ENCODE results near the gene MEI4.
A peak's percentile ranks its signal among the peaks of the same experiment; 100 is the strongest.
"Not testable (repeated sequence)": the region's sequence is repeated elsewhere in the genome, so short reads cannot be mapped to it uniquely, and the experiment has no call there.

Gene MEI4

DNA sequence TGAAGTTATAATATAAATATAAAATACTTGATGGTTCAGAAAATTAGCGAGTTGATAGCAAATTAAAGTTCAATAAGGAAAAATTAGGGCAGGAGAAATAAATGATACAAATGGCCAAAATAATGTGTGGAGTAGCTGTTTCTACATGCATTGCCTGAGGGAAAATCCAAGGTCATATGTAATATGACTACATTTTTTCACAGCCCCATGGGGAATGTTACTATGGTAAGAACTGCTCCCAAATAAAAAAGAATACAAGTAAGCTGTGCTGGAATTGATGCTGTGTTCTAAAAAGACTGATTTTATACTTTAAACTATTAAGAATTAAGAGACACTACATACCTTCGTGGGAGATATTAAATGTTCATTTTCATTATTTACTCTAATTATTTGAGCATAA is 34.1 kb downstream of the MEI4 start:
- no peak for DNase-seq

DNA sequence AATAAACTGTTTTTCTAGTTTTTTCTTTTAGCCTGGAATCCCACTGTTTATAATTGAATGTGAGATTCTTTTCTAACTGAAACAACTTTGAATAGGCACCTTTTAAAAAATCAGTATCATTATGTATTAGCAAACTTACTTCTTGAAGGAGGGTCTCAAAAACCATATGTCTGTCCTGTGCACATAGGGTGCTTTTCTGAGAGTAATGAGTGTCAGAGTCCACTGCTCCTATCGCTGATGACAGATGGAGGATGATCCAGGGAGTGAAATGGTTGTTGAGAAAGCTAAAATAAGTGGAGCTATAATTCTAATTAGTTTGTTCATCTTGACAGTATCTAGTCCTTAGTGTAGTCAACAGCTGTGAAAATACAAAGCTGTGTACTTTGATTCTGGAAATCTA is 35.8 kb downstream of the MEI4 start:
- DNase-seq = no peak

DNA sequence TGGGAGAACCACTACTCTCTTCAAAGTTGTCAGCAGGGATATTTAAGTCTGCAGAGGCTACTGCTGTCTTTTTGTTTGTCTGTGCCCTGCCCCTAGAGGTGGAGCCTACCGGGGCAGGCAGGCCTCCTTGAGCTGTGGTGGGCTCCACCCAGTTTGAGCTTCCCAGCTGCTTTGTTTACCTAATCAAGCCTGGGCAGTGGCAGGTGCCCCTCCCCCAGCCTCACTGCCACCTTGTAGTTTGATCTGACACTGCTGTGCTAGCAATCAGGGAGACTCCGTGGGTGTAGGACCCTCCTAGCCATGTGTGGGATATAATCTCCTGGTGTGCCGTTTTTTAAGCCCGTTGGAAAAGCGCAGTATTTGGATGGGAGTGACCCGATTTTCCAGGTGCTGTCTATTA is 47.3 kb downstream of the MEI4 start:
- DNase-seq = not testable (repeated sequence)

DNA sequence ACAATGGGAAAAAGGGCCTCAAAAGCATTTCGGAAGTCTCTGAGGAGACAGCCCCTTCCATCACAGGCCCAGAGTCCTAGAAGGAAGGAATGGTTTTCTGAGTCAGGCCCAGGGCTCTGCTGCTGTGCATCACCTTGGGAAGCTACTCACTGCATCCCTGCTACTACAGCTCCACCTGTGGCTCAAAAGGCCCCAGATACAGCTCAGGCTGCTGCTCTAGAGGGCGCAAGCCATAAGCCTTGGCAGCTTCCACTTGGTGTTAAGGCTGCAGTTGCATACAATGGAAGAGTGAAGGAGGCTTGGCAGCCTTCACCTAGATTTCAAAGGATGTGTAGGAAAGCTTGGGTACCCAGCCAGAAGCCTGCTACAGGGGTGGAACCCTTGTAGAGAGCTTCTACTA is 54.8 kb downstream of the MEI4 start:
- DNase-seq = no peak

DNA sequence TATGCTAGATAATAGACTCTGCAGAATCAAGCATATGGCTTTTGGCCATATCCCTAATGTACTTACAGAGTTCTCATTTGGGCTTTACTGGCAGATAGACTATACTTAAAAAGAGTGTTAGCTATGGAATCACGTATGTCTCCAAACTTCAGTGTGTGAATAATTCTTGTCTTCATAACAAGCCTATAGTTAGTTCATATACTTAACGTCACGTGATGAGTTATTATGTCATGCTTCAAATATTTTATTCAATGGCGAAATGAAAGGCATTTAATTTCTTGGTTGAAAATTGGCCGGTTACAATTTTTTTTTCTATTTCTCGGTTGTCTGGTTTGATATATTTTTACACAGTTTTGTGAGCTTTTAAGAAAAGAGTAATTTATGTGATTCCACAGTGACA is 62.7 kb downstream of the MEI4 start:
- no peak for DNase-seq

DNA sequence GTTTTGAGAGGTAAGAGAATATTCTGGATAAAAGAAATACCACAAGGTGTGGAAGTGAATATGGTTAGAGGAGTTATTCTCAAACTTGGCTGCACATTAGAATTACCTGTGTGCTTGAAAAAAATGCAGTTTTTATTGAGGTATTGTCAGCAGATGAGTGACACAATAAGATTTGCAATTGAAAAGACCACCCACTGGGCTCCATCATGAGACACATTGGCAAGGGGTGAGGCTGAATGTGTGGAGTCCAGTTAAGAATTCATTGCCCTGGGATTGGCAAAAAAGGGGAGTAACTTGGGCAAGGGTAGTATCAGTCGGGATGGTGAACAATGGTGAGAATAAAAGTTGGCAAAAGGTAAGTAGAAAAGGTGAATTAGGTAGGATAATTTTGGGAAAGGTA is 63.5 kb downstream of the MEI4 start:
- DNase-seq = no peak

DNA sequence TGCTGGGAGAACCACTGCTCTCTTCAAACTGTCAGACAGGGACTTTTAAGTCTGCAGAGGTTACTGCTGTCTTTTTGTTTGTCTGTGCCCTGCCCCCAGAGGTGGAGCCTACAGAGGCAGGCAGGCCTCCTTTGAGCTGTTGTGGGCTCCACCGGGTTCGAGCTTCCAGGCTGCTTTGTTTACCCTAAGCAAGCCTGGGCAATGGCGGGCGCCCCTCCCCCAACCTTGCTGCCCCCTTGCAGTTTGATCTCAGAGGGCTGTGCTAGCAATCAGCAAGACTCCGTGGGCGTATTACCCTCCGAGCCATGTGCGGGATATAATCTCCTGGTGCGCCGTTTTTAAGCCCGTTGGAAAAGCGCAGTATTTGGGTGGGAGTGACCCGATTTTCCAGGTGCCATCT is 83.2 kb downstream of the MEI4 start:
- DNase-seq = not testable (repeated sequence)

DNA sequence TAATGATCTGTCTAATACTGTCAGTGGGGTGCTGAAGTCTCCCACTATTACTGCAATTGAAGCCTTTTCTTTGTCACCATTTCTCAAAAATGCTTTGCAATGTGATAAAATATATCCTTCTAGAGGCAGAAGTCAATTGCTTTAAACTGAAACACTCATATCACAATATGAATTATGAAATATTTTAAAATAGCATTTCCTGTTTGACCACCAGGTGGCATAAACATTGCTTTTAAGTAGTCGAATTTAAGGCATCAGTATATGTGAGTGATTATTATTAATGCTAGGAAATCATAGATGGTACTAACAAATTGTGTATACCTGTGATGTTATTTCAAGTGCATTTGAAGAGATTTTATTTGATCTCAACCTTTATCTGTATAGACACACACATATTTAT is 87.5 kb downstream of the MEI4 start:
- peak; percentile 20 for DNase-seq

DNA sequence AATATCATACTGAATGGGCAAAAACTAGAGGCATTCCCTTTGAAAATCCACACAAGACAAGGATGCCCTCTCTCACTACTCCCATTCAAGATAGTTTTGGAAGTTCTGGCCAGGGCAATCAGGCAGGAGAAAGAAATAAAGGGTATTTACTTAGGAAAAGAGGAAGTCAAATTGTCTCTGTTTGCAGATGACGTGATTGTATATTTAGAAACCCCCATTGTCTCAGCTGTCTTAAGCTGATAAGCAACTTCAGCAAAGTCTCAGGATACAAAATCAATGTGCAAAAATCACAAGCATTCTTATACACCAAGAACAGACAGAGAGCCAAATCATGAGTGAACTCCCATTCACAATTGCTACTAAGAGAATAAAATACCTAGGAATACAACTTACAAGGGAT is 99.3 kb downstream of the MEI4 start:
- not testable (repeated sequence) for DNase-seq

DNA sequence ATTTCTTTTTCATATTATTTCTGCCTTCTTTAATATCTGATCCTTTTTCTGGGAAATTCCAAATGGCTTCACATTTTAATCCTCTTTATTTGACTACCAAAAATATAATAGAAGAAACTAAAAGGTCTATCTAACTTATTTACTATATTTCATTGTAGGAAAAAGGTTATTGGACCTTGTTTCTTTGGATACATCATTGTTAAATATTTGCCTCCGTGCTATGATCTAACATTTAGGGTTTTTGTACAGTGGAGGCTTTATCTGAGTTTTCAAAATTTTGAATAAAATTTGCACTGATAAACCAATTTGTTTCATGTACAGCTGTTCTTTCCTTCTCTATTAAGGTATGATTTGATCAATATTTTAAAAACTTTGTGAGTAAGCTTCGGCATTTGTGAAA is 109.5 kb downstream of the MEI4 start:
- DNase-seq = no peak

DNA sequence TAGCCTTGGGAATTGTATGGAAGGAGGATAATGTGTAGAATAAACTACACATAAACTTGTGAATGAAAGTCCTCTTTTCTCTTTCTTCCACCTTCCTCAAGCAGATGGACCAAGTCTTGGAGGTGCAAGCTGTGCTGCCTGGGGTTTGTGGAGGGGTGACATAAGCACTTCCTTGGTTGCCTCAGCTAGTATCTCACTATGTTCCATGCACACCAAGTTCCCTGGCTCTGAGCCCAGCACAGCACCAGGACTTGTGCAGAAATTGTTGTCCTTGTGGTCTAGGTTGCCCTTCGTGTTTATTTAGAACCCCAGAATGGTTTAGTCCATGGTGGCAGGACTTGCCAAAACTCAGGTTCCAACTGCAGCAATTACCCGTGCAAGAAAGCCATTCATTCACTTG is 110.3 kb downstream of the MEI4 start:
- DNase-seq = no peak

DNA sequence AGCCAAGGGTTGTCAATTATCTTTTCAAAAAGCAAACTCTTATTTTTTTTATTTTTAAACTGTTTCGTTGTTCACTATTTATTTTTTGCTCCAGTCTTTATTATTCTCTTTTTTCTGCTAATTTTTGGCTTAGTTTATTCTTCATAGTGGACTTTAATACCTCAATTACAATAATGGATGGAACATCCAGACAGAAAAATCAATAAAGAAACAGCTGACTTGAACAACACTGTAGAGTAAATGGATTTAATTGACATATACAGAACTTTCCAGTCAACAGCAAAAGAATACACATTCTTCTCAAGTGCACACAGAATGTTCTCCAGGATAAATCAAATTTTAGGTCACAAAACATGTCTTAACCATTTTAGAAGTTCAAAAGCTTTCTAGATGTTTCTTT is 111.5 kb downstream of the MEI4 start:
- DNase-seq = no peak

DNA sequence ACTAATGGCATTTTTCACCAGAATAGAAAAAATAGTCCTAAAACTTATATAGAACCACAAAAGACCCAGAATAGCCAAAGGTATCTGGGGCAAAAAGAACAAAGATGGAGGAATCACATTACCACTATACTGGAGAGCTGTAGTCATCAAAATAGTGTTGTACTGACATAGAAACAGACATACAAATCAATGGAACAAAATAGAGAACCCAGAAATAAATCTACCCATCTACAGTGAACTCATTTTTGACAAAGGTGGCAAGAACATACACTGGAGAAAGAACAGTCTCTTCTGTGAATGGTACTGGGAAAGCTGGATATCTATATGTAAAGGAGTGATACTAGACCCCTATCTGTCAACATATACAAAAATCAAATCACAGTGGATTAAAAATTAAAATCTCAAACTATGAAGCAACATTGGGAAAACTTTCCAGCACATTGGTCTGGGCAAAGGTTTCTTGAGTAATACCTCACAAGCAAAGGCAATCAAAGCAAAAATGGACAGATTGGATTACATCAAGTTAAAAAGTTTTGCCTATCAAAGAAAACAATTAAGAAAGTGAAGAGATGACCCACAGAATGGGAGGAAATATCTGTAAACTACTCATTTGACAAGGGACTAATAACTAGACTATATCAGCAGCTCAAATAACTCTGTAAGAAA is 120.5 kb downstream of the MEI4 start:
- DNase-seq = no peak

DNA sequence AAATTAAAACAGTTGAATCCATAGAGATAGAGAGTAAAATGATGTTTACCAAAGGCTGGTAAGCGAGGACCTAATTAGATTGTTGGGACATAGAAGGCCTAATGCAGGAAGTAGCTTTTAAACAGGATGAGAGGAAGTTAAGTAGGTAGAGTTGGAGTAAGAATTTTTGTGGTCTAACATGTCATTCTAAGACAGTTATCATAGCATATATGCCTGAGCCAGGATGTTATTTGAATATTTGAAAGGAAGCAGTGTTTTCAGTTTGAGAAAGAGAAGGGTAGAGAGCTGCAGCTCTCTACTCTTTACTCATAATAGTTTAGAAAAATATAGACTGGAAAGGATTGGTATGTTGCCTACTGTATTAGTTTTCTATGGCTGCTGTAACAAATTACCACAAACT is 121.6 kb downstream of the MEI4 start:
- DNase-seq = no peak

DNA sequence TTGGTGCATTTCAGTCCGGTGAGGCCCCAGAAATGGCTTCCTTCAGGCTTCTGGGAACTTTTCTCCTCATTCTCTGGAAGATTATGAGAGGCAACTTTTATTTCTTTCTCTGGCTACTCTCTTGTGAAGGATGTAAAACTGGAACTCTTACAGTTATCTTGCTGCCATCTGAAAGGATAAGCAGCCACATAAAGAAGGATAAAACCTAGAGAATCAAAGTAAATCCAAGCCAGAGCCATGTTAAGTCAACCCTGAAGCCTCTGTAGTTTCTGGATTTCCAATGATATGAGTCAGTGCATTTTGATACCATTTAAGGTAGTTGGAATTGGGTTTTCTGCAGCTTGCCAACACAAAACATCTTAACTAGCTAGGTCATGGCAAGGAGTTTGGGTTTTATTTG is 123.6 kb downstream of the MEI4 start:
- no peak for DNase-seq

DNA sequence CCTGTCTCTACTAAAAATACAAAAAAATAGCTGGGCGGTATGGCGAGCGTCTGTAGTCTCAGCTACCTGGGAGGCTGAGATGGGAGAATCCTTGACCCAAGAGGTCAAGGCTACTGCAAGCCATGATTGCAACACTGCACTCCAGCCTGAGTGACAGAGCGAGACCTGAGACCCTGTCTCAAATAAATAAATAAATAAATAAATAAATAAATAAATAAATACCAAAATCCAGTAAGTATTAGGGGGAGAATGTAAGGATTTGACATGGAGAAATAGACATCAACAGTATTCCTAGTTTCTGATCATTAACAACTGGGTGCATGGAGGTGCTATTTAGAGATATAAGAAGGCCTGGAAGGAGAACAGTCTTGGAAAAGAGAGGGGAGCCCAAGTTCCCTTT is 125.7 kb downstream of the MEI4 start:
- no peak for DNase-seq

DNA sequence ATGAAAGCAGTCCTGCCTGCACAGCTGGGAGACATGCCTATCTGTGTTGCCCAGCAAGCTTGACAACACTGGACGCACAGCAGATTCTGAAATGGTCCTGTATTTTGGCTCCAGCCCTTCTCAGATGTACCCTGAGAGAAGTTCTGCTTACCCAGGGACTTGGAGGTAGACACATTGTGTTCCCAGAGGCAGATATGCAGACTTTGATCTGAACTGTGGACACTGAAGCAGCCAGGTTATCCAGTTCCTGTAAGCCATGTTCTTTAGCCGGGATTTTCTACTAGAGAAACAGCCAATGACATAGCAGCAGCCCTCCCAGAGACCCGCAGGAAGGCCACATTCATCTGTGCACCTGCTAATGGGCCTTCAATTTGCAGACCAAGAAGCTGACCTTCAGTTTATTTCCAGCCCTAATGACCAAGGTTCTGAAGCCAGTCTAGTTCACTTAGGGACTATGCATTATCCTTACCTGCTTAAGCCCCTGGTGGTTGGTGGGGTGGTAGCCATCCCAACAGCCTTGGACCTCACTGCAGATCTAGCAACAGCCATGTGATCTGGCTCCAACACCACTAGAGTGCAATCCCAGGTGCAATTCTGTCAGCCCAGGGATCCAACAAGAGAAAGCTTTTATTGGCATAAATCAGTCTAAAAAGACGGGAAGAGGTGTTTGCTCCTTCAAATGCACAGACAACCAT is 134.2 kb downstream of the MEI4 start:
- no peak for DNase-seq

DNA sequence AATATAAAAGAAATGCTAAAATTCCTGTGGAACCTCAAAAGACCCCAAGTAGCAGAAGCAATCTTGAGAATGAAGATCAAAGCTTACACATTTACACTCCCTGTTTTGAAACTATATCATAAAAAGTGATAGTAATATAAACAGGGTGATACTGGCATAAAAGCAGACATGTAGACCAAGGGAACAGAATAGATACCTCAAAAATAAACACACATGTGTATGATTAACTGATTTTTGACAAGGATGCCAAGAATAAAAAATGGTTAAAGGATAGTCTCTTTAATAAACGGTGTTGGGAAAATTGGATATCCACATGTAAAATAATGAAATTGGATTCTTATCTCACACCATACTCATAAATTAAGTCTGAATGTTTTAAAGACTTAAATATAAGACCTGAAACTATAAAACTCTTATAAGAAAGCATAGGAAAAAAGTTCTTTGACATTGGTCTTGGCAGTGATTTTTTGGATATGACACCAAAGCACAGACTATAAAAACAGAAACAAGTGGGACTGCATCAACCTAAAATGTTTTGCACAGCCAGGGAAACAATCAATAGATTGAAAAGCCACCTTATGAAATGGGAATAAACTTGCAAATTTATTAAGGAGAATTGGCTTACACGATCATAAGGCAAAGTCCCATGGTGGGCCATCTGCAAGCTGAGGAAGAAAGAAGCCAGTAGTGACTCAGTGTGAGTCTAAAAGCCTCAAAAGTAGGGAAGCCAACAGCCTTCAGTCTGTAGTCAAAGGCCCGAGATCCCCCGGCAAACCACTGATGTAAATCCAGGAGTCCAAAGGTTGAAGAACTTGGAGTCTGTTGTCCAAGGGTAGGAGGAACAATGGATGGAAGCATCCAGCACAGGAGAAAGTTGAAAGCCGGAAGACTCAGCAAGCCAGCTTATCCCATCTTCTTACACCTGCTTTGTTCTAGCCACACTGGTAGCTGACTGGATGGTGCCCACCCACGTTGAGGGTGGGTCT is 144.3 kb downstream of the MEI4 start:
- DNase-seq = no peak

DNA sequence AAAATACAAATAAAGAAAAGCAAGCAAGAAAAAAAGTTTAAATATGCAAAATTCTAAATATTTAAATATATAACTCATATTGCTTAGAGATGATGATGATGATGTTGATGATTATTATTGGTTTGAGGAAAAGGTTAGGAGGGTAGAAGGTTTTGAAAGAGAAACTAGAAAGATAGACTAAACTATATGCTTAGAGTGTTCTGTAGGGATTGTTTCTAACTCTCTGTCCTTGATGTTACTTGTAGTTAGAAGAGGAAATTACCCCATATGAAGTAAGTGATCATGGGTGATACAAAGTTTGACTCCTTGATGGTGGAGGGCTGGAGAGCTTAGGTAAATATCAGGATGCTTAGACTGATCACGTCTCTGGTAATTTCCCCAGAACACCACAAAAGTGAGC is 159.5 kb downstream of the MEI4 start:
- no peak for DNase-seq

DNA sequence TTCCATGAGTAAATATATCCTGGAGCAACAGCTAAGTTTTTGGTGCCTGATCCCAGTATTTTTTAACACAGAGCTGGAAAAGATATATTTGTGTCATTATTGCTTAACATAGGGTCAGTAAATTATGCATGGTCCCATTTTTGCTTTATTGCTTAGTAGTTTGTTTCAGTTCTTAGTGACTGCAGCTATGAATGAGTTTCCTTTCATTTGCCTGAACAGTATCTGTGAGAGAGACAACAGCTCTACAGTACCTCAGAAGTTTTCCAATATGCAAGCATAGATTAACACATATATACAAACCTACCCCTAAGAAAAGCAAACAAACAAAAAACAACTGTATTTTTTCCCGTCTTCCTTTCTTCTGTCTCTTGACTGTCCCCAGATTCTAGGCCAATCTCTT is 160.3 kb downstream of the MEI4 start:
- DNase-seq = no peak

DNA sequence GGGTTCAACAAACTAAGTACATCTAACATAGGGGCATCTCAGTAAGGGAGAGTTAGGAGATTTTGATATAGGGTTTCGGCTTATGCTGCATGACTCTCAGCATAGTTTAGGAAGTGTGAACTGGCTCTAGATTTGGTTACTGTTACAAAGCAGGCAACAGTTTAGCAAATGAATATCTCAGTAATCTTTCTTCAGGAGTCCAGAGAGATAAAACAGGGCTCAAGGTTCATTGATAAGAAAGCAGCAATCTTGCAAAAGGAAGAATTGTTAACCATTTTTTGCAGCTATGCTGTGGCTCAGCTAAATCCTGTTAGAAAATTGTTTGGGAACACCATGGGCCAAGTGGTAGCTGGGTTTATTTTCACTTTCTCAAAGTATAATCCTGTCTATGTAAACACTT is 161.3 kb downstream of the MEI4 start:
- no peak for DNase-seq

DNA sequence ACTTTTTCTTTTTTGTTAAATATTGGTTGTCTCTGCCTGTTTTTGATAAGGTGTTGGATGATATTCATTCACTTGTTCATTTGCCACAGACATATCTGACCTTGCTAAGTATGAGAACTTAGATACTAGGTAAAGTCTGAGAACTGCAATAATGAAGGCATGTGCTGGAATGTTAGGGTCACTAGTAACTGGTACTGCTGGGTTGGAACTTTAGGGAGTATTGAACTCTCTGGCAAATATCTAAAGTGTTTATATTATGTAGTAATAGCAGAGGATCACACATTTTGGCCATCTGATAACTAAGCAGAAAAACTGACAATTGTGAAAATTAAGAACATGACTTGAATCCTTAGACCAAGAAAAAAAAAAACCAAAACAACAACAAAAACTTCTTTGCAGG is 162.7 kb downstream of the MEI4 start:
- DNase-seq = no peak

DNA sequence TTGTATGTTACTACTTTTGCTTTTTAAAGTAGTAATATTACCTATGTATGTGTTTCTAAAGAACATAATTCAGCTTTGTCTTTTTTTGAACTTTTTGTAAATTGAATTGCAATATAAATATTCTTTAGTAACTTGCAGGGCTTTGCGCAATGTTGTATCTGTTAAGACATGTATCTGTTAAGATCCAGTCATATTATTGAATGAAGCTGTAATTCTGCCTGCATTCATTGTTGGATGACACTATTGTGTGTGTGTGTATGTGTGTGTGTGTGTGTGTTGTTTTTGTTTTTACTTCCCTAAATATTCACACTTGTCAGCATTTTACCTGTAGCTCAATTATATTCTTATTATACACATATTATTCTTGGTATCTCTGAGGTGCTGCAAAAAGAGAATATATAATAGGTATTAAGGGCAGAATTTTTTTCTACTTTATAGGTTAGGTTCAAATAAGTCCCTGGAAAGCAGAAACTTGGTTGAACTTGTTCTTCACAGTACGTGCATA is 164.0 kb downstream of the MEI4 start:
- no peak for DNase-seq

DNA sequence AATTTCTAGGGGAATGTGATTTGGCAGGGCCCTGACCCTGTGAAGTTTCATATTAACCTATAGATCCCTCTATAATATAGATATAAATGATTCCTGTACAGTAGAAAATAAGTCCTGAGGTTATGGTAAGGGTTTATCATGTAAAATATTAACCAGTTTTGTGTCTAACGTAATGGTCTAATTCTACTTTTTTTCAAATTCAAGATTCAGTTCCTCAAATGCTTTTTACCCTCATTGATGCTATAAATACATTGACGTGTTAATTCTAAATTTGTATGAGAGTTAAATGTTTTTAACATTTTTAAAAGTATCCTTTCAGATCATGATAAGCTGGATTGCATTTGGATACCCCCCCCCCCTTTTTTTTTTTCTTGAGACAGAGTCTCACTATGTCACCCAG is 169.4 kb downstream of the MEI4 start:
- DNase-seq = no peak
